GM12873 (cell line): ENCODE data around the gene CD79A.

Experiments used
- TF ChIP-seq, protein P1 (sequence below): IDR thresholded peaks from 2 replicates; pipeline ENCODE4 v1.5.1; 2012; ENCODE audit warnings: low read depth, mild to moderate bottlenecking, moderate library complexity, low read length, control low read depth; ENCODE audit not compliant: insufficient read depth; ENCODE audit errors: missing control alignments

Gene CD79A

DNA sequence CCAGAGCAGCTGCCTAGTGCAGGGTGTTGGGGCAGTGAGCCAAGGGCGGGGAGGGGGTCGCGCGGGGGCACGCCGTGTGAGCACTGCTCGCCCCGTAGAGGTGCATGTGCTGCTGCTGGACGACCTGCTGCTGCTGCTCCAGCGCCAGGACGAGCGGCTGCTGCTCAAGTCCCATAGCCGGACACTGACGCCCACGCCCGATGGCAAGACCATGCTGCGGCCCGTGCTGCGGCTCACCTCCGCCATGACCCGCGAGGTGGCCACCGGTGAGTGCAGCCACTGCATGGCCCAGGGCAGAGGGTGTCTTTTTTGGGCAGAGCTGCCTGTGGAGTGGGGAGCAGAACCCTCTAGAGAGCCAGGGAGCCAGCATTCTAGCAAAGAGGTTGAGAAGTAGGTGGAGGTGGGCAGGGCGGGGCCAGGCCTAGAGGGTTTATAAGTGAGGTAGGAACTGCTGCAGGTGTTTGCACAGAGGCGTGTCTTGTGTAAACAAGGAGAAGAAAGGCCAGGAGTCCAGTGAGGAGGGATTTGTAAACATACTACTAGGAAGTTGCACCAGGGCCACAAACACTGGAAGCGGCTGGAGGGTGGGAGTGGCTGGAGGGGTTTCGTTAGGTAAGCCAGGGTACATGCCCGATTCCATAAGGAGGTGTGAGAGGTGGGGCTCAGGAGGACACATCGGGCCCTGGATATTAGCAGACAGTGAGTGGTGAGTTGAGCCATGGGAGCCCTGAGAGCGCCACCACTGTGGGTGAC, 27.2 kb downstream of the CD79A start:
- TF ChIP-seq, protein P1, sequence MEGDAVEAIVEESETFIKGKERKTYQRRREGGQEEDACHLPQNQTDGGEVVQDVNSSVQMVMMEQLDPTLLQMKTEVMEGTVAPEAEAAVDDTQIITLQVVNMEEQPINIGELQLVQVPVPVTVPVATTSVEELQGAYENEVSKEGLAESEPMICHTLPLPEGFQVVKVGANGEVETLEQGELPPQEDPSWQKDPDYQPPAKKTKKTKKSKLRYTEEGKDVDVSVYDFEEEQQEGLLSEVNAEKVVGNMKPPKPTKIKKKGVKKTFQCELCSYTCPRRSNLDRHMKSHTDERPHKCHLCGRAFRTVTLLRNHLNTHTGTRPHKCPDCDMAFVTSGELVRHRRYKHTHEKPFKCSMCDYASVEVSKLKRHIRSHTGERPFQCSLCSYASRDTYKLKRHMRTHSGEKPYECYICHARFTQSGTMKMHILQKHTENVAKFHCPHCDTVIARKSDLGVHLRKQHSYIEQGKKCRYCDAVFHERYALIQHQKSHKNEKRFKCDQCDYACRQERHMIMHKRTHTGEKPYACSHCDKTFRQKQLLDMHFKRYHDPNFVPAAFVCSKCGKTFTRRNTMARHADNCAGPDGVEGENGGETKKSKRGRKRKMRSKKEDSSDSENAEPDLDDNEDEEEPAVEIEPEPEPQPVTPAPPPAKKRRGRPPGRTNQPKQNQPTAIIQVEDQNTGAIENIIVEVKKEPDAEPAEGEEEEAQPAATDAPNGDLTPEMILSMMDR: no peak

DNA sequence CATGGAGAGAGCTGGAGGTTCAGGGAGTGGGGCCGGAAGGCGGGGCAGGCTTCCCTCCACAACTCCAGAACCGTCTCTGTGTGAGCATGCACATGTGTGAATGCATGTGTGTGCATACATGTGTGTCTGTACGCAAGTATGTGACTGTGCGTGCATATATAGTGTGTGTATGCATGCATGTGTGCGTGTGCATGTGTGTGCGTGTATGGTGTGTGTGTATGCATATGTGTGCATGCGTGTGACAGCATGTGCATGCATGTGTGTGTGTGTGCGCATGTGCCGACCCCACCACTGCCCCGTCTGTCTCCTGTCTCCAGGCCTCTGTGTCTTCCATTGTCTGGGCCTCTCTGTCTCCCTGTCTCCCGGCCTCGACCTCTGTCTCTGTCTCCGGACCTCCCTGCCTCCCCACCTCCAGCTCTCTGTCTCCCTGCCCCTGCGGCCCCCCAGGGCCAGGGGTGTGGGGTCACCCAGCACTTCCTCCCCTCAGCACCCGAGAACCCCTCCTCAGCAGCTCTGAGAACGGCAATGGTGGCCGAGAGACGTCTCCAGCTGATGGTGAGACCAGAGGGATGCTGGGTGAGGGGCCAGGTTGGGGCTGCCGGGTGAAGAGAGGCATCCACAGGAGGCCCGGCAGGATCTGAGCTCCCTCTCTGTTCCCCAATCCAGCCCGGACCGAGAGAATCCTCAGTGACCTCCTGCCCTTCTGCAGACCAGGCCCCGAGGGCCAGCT, 28.4 kb downstream of the CD79A start:
- TF ChIP-seq, protein P1: no peak

DNA sequence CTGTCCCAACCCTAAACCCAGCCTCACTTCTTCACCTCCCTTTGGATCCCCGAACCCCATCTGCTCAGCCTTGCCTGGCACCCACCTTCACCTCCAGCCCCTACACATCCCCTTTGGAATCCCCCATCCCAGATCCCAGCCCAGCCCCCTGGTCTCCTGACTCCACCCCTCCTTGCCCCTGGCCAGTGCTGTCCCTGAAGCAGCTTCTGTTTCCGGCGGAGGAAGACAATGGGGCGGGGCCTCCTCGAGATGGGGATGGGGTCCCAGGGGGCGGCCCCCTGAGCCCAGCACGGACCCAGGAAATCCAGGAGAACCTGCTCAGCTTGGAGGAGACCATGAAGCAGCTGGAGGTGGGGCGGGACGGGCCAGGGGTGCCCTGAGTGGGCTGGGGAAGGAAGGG, 29.2 kb downstream of the CD79A start:
- TF ChIP-seq, protein P1: no peak

DNA sequence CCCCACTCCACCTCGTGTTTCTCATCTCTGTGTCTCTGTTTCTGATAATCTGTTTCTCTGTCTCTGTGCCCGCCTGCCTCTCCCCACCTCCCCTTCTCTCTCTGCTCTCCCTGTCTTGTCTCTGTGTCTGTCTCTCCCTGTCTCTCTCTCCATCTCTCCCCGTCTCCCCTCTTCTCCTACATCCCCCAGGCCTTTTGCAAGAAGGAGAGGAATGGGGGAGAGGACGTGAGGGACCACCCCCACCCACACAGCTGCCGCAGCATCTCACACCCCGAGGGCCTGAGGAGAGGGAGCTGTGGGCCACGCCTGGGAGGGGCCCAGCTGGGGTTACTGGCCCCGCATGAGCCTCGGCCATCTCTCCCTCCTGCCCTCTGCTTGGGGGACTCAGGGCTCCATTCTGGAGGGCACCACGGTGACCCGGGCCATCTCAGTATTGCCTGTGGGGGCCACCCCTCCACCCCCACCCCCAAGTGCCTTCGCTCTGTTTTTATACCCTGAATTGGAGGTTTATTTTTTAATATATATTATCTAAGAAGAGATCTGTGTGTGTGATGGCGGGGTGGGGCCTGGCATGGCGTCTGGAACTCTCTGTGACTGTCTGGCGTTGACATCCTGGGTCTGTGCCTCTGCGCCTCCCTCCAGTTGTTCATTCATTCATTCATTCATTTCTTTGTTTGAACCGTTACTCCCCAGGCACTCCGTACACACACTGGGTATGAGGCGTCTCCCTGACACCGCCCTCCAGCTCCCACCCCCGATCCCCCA, 30.0 kb downstream of the CD79A start:
- TF ChIP-seq, protein P1: no peak

DNA sequence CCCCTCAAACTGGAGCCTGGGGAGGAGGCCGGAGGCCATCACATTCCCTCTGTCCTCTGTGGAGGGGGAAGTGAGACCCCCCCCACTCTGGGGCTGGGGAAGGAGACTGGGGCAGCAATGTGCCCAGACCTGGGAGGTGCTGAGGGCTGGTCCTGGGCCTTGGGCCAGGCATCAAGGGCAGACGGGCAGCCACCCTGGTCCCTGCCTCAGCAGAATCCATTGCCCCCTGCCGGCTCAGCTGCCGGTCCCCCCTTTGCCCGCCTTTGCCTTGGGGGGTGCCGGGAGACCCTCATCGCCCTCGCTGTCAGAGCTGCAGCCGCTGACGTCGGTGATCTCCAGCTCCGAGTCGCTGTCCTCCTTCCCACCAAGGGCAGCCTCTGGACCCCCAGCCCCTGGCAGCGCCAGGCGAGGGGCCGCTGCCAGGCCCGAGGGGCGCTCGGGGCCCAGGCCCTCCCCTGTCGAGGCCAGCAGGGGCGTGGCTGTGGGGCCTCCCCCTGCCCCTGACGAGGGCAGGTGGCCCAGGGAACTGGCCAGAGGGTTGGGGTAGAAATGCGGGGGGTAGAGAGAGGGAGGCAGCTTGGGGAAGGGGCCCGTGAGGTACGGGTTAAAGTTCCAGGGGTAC, 31.0 kb downstream of the CD79A start:
- TF ChIP-seq, protein P1: no peak

DNA sequence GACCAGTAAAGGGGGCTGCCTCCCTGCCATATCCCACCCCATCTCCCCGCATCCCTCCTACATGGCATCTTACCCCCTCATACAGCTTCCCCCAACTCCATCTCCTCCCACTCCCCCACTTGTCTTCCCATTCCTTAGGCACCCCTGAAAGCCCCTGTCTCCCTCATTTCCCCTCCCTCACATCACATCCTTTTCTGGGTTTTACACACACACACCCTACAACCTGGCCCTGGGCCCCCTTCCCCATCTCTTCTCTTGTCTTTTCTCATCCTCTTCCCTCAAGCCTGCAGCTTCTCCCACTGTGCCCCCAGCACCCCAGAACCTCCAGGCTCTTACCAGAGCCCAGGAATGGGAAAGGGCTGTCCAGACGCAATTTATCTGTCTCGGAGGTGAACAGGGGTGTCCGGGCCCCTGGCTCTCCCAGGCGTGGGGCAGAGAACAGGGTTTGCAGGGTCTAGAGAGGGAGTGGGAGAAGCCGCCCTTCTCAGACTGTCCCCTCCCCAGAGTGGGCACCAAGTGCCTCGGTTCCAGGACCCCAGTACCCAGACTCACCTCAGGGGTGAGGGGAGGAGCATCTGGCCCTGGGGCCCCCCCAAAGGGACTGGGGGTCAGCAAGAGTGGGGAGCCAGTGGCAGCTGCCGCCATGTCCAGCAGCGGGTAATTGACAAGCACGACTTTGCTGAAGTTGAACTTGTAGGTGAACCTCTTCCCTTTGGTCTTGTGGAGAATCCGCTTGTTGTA, 31.8 kb downstream of the CD79A start:
- TF ChIP-seq, protein P1: no peak
